Esophagus muscularis mucosa (tissue), 4 donors: ENCODE data around the gene ASAP3. TPM values are rescaled to one million over a fixed set of nuclear protein-coding genes. Genes with fewer than 3 reads are reported as not detected.

Source experiments
- DNase-seq: peaks from one replicate; pipeline ENCODE4 v3.0.0-alpha.2; 2017; ENCODE audit errors: extremely low spot score
- H3K27ac ChIP-seq, 4 donors: fragments of 200-600 bp; sonication (generic); replicated peaks in 1 of 4; 1 replicate in 3 of 4; 2 replicates in 1 of 4; pipeline ENCODE4 v1.5.1; 2016 to 2019; ENCODE audit warnings: mild to moderate bottlenecking in 1 of 4
- H3K27me3 ChIP-seq, 4 donors: fragments of 200-600 bp; sonication (generic); one replicate each; pipeline versions ENCODE4 v1.5.1 to v1.6.0; 2016 to 2019
- H3K36me3 ChIP-seq, 4 donors: fragments of 200-600 bp; sonication (generic); one replicate each; pipeline ENCODE4 v1.5.1; 2016 to 2019
- H3K4me1 ChIP-seq, 4 donors: fragments of 200-600 bp; sonication (generic); one replicate each; pipeline ENCODE4 v1.5.1; 2016 to 2019
- H3K4me3 ChIP-seq, 4 donors: fragments of 200-600 bp; sonication (generic); 1 replicate in 2 of 4; 2 replicates in 2 of 4; pipeline ENCODE4 v1.5.1; 2016 to 2019; ENCODE audit warnings: mild to moderate bottlenecking in 4 of 4, moderate library complexity in 1 of 4
- H3K9me3 ChIP-seq, 4 donors: fragments of 200-600 bp; sonication (generic); 1 replicate in 3 of 4; 2 replicates in 1 of 4; pipeline ENCODE4 v1.5.1; 2016 to 2019
- EP300 ChIP-seq: sonication (generic); formaldehyde crosslinking; IDR thresholded peaks from one replicate; pipeline ENCODE4 v1.6.1; 2017; ENCODE audit warnings: antibody characterized with exemption
- POLR2A ChIP-seq: fragments of 450-650 bp; IDR thresholded peaks from one replicate; pipeline ENCODE4 v1.6.1; 2017; ENCODE audit warnings: antibody characterized with exemption, moderate library complexity, mild to moderate bottlenecking, low read depth
- POLR2AphosphoS5 ChIP-seq, 2 donors: sonication (generic); formaldehyde crosslinking; IDR thresholded peaks; one replicate each; pipeline ENCODE4 v1.6.1; 2017; ENCODE audit warnings: antibody characterized with exemption in 2 of 2
- WGBS: methylation state at CpG from one replicate; pipeline ENCODE4 v1.1.5; 2018; 5-methylcytosine and 5-hydroxymethylcytosine counted together
- intact Hi-C: fragments of 100-400 bp; cut with DNase I; formaldehyde crosslinking; loops from one replicate; pipeline ENCODE4 v1.15.1; 2023
- total RNA-seq, 4 donors: library from RNA; depleted of rRNA; stranded (reverse); fragments of >200 nt; gene quantifications; one replicate each; pipeline versions ENCODE4 v1.1.0 to v1.2.1, GENCODE V29; 2016
- TF ChIP-seq, protein P1 (sequence below), 3 experiments: fragments of 200-600 bp in 2 of 3; fragments of 450-650 bp in 1 of 3; sonication (generic) in 2 of 3; IDR thresholded peaks; one replicate each; pipeline ENCODE4 v1.5.1; 2017 to 2019; ENCODE audit warnings: antibody characterized with exemption in 3 of 3, mild to moderate bottlenecking in 2 of 3, moderate library complexity in 1 of 3

ASAP3 gene
- total RNA-seq, 4 donors from 2014 or later, result 25.3 to 32.8 (median 27.9) TPM

- WGBS, result 87% methylated on average over 7 of the region's 7 CpGs
- TF ChIP-seq POLR2AphosphoS5 (IDR thresholded peaks at IDR 0.05) (no peak), POLR2A (no peak)
- Histone ChIP-seq H3K4me1 (peaks cover 18 to 42% (median 32%) of the 10 kb centered on the region in 4 donors), H3K36me3 (no peaks in the 10 kb centered on the region), H3K4me3 (no peak overlapping the region), H3K9me3 (no peaks in the 10 kb centered on the region), H3K27me3 (peaks cover 0 to 52% (median 0%) of the 10 kb centered on the region in 4 donors), H3K27ac (no peak overlapping the region)
- intact Hi-C loops, result no loop called here
- DNase-seq, result no peak
Measured at GRCh38 chr1:23527366-23527765, 43.4 kb upstream of the ASAP3 start.

DNA sequence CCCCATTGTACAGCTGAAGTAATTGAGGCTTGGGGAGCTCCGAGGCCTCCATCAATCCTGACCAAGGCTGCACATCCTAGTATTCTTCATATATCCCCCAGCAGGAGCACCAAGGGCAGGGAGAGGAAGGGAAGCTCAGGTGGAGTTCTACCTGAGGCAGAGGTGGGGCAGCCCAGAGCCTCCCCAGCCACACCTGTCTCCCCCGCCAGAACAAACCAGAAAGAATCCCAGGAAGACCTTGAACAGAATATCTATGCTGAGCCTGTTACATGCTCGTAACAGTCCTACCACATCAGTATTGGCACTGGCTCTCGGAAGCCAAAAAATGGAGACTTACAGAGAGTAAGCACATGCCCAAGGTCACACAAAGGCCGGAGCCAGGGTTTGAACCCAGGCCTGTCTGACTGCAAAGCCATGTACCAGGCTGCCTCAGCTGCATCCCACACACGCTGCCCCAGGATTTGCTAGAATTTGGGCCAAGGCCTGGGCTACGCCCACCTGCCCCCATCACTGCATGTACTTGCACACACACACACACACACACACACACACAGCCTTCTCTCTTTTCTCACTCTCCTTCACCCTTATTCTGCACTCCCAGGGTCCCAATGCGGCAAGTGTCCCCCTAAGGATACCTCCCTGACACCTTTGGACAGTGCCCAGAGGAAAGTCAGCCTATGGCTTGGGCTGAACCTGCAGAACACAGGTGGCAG, 42.5 kb upstream of the ASAP3 start:
- whole genome bisulfite sequencing, result 93% methylated on average over 8 of the region's 8 CpGs
- no peaks in the 10 kb centered on the region for H3K36me3 ChIP-seq
- intact Hi-C loops, result no loop called here
- DNase-seq, result no peak
- TF ChIP-seq EP300 (no peak), POLR2AphosphoS5 (IDR thresholded peaks at IDR 0.05) (no peak), POLR2A (no peak)
- TF ChIP-seq, protein P1, sequence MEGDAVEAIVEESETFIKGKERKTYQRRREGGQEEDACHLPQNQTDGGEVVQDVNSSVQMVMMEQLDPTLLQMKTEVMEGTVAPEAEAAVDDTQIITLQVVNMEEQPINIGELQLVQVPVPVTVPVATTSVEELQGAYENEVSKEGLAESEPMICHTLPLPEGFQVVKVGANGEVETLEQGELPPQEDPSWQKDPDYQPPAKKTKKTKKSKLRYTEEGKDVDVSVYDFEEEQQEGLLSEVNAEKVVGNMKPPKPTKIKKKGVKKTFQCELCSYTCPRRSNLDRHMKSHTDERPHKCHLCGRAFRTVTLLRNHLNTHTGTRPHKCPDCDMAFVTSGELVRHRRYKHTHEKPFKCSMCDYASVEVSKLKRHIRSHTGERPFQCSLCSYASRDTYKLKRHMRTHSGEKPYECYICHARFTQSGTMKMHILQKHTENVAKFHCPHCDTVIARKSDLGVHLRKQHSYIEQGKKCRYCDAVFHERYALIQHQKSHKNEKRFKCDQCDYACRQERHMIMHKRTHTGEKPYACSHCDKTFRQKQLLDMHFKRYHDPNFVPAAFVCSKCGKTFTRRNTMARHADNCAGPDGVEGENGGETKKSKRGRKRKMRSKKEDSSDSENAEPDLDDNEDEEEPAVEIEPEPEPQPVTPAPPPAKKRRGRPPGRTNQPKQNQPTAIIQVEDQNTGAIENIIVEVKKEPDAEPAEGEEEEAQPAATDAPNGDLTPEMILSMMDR (IDR thresholded peaks at IDR 0.05), result no peak
- H3K27me3 ChIP-seq, result peaks cover 0 to 52% (median 0%) of the 10 kb centered on the region in 4 donors
- no peaks in the 10 kb centered on the region for H3K9me3 ChIP-seq
- no peak overlapping the region for H3K4me3 ChIP-seq
- no peak overlapping the region for H3K27ac ChIP-seq
- peaks cover 13 to 33% (median 26%) of the 10 kb centered on the region in 4 donors for H3K4me1 ChIP-seq

DNA sequence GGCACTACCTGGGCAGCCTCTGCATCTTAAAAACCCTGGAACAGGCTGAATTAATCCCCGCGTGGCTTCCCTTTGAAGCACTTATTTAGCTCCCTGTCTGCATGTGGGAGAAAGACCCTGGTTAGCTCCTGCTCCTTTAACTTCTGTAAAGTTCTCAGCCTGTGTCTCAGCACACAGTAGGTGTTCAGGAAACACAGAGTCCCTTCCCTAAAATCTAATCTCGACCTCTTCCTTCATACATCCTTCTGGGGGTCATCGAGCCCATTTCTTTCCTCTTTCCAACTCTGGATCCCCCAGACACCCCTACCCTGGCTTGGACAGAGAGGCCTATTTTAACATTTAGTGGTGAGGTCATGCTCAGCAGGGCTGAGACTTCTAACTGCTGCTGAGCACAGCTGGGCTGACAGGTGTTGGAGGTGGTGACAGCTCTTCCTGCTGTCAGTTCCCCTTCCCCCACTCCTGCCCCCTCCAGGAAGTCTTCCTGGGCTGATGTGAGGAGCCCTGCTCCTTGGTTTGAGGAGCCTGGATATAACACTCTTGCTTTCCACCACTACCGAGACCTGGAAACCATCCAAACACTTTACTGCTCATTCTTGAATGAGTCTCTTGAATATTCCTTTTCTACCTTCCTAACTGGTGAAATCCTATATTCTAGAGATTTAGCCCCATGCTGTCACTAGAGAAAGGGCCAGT, 41.7 kb upstream of the ASAP3 start:
- intact Hi-C loops, result no loop called here
- H3K4me1 ChIP-seq, result peaks cover 7 to 26% (median 20%) of the 10 kb centered on the region in 4 donors
- H3K27me3 ChIP-seq, result peaks cover 0 to 51% (median 0%) of the 10 kb centered on the region in 4 donors
- H3K9me3 ChIP-seq, result no peaks in the 10 kb centered on the region
- WGBS, result 80% methylated on average over 5 of the region's 5 CpGs
- DNase-seq, result no peak
- no peaks in the 10 kb centered on the region for H3K36me3 ChIP-seq
- H3K4me3 ChIP-seq, result no peak overlapping the region
- H3K27ac ChIP-seq, result no peak overlapping the region
- TF ChIP-seq EP300 (no peak), POLR2A (no peak), POLR2AphosphoS5 (IDR thresholded peaks at IDR 0.05) (no peak)
- TF ChIP-seq, protein P1 (IDR thresholded peaks at IDR 0.05), result no peak

DNA sequence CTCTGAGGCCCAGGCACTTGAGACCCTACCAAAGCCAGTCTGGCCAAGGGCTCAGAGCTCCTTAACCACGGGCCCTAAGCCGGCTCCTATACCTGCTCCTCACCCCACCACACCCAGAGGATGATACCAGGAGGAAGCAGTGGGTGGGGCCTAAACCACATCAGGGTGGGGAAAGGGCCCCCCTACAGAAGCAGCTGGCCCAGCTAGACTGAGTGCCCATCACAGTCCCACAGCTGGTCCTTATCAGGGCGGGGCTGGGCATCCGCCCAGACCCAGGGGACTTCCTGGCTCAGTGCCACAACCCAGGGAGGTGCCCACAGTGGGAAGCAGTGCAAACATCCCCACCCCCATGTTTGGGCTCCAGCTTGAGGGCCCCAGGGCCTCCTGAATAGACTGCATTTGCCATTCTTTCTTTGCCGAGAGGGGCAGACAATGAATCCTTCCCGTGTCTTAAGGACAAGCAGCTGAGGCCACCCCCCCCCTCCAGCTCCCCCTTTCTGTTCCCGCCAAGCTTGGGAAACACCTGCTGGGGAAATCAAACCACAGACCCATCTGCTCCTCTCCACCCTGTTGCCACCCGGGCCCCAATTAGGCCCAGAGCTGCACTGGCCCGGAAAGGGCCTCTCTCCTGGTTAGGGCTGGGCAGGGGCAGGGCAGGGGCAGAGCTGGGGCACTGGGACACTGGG, 40.9 kb upstream of the ASAP3 start:
- intact Hi-C loops, result no loop called here
- Histone ChIP-seq H3K4me3 (no peak overlapping the region), H3K36me3 (no peaks in the 10 kb centered on the region), H3K27me3 (peaks cover 0 to 43% (median 0%) of the 10 kb centered on the region in 4 donors), H3K4me1 (peaks cover 0 to 18% (median 11%) of the 10 kb centered on the region in 4 donors), H3K27ac (no peak overlapping the region), H3K9me3 (no peaks in the 10 kb centered on the region)
- no peak for DNase-seq
- TF ChIP-seq, protein P1 (IDR thresholded peaks at IDR 0.05), result no peak
- TF ChIP-seq POLR2AphosphoS5 (IDR thresholded peaks at IDR 0.05), result no peak
- TF ChIP-seq POLR2A, result no peak
- no peak for TF ChIP-seq EP300
- 29% methylated on average over 2 of the region's 9 CpGs for WGBS

DNA sequence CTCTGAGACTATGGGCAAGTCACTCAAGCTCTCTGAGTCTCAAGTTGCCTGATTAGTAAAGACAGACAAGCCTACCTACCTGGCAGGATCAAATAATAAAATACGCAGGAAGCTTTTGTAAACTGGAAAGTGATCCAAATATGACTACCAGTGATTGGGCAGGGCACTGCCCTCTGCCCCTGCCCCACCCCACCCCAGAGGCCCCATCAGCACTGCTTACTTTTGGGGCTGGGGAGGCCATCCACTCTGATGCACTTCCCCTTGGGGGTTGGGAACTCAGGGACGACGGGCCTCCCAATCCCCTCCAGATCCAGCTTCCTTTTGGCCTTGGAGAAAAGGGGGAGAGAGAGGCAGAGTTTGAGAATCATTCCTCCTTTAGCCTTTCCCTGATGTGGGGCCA, 40.2 kb upstream of the ASAP3 start:
- intact Hi-C loops, result no loop called here
- Histone ChIP-seq H3K4me1 (peaks cover 0 to 18% (median 9%) of the 10 kb centered on the region in 4 donors), H3K27me3 (peaks cover 0 to 36% (median 0%) of the 10 kb centered on the region in 4 donors), H3K4me3 (no peak overlapping the region), H3K27ac (no peak overlapping the region), H3K9me3 (no peaks in the 10 kb centered on the region), H3K36me3 (no peaks in the 10 kb centered on the region)
- TF ChIP-seq EP300 (no peak), POLR2AphosphoS5 (IDR thresholded peaks at IDR 0.05) (no peak), POLR2A (no peak)
- TF ChIP-seq, protein P1 (IDR thresholded peaks at IDR 0.05), result no peak
- DNase-seq, result no peak
- WGBS, result 100% methylated on average over 1 of the region's 3 CpGs
